T-helper 1 cell (primary cell): ENCODE results near the gene MAGI1.

Source experiments
- DNase-seq, 5 donors: peaks; one replicate each; pipeline ENCODE4 v3.0.0-alpha.2; 2012 to 2020

Gene MAGI1

GRCh38 chr3:65449841-65450428 lies 588.8 kb downstream of the MAGI1 start:
- DNase-seq, result no peak

GRCh38 chr3:65448120-65448519 lies 590.6 kb downstream of the MAGI1 start:
- no peak for DNase-seq

- DNase-seq, result no peak
Observed at GRCh38 chr3:65445573-65446169, 593.0 kb downstream of the MAGI1 start.

GRCh38 chr3:65444447-65444815 lies 594.3 kb downstream of the MAGI1 start:
- DNase-seq, result no peak

- DNase-seq, result no peak
Observed at GRCh38 chr3:65443739-65444446, 594.8 kb downstream of the MAGI1 start.

GRCh38 chr3:65439641-65440284 lies 599.0 kb downstream of the MAGI1 start:
- no peak for DNase-seq

- DNase-seq, result no peak
Observed at GRCh38 chr3:65438612-65439011, 600.1 kb downstream of the MAGI1 start.

- no peak for DNase-seq
Observed at GRCh38 chr3:65438096-65438495, 600.6 kb downstream of the MAGI1 start.

- DNase-seq, result no peak
Observed at GRCh38 chr3:65436580-65436979, 602.1 kb downstream of the MAGI1 start.

- DNase-seq, result no peak
Observed at GRCh38 chr3:65433480-65433879, 605.2 kb downstream of the MAGI1 start.

GRCh38 chr3:65432388-65433003 lies 606.2 kb downstream of the MAGI1 start:
- no peak for DNase-seq

- no peak for DNase-seq
Observed at GRCh38 chr3:65425880-65426279, 612.8 kb downstream of the MAGI1 start.

GRCh38 chr3:65422154-65422553 lies 616.6 kb downstream of the MAGI1 start:
- no peak for DNase-seq

GRCh38 chr3:65419233-65419632 lies 619.5 kb downstream of the MAGI1 start:
- no peak for DNase-seq

GRCh38 chr3:65413891-65414290 lies 624.8 kb downstream of the MAGI1 start:
- DNase-seq, result no peak

GRCh38 chr3:65412588-65412987 lies 626.1 kb downstream of the MAGI1 start:
- no peak for DNase-seq

GRCh38 chr3:65411367-65411766 lies 627.4 kb downstream of the MAGI1 start:
- DNase-seq, result no peak

GRCh38 chr3:65409176-65409569 lies 629.5 kb downstream of the MAGI1 start:
- no peak for DNase-seq

GRCh38 chr3:65408531-65409175 lies 630.1 kb downstream of the MAGI1 start:
- DNase-seq, result no peak

- no peak for DNase-seq
Observed at GRCh38 chr3:65406470-65406869, 632.2 kb downstream of the MAGI1 start.

GRCh38 chr3:65402597-65402996 lies 636.1 kb downstream of the MAGI1 start:
- DNase-seq, result no peak

- DNase-seq, result no peak
Observed at GRCh38 chr3:65401359-65402305, 637.1 kb downstream of the MAGI1 start.
